Measurements from ENCODE around the gene SYT5. TPM values are rescaled to one million over a fixed set of nuclear protein-coding genes. Genes with fewer than 3 reads are reported as not detected.

The SYT5 gene
- polyA plus RNA-seq, 3 donors = not detected

DNA sequence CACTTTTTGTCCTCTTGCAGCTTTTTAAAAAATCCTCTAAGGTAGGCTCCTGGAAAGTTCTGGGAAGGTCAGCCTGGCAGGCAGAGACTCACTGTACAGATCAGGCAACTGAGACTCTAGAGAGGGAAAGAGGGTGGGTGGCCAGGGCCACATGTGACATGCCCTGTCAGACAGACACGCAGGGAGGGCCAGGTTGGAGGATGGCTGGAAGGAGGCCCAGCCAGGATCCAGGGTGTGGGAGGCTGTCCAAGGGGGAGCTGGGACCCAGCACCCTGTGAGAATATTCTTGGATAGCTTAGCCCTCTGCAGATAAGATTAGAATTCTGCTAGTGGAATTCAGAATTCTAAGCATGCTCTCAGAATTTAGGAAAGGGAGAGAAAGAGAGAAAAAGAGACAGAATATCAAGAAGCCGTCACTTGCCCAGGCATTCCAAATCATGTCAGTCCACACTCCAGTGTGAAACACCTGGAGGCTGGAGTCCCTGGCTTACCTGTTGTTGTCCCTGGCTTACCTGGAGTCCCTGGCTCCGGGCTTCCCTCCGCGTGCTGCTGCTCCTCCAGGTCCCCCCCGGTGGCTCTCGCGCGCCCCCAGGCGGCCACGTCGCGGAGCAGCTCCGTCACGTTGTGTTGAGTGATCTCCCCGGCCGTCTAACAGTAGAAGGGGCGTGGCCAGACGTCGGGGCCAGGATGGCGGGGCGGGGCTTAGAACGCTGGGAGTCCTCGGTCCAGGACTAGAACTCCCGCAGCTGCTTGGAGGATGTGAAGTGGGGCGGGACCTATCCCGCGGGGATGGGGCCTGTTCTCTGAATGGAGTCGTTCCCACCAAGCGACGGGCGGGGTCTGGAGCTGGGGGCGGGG is 19.7 kb downstream of the SYT5 start:
- Mint-ChIP-seq H3K27ac (peak overlapping the region in 2 of 7 donors; percentile 35 to 49), H3K9me3 (peaks cover 3 to 21% (median 15%) of the 10 kb centered on the region in 7 donors), H3K36me3 (peaks cover 2 to 6% of the 10 kb centered on the region in 2 donors), H3K27me3 (ENCODE audit: low read depth in 3 of 3) (peaks cover 65 to 93% (median 88%) of the 10 kb centered on the region in 3 donors), H3K4me3 (peak overlapping the region in 1 of 2 donors; percentile 73), H3K4me1 (peaks cover 7% of the 10 kb centered on the region)
- H3K4me3 ChIP-seq (replicated peaks in 1 of 3; ENCODE audit: low read depth in 2 of 3, low read length in 3 of 3) = no peak overlapping the region
- H4K20me1 ChIP-seq (ENCODE audit: insufficient read depth, low read length) = no peaks in the 10 kb centered on the region
- whole genome bisulfite sequencing (ENCODE audit: insufficient coverage) = 4% methylated on average over 28 of the region's 33 CpGs
- peaks cover 16 to 79% of the 10 kb centered on the region in 2 donors for H3K27me3 ChIP-seq (ENCODE audit: control insufficient read depth in 2 of 2, insufficient read depth in 2 of 2, low read length in 2 of 2)
- no peaks in the 10 kb centered on the region for H3K79me2 ChIP-seq (ENCODE audit: insufficient read depth, low read length)
- no peak overlapping the region for H3K9ac ChIP-seq (ENCODE audit: insufficient read depth, low read length, poor library complexity, severe bottlenecking)
- H3K27ac ChIP-seq (ENCODE audit: low read depth in 1 of 2, low read length in 2 of 2) = no peak overlapping the region
- H3K36me3 ChIP-seq (replicated peaks in 1 of 2; ENCODE audit: control insufficient read depth in 1 of 2, insufficient read depth in 2 of 2, low read length in 2 of 2) = no peaks in the 10 kb centered on the region
- intact Hi-C loops (cut with micrococcal nuclease) = loop anchor here in 1 of 2 donors (10.0 kb wide), 1 partner anchor 76 kb away; no protein-coding TSS in a partner anchor
- peaks cover 5 to 17% of the 10 kb centered on the region in 2 donors for H3K4me1 ChIP-seq (ENCODE audit: control insufficient read depth in 1 of 2, insufficient read depth in 2 of 2, low read length in 2 of 2)
- TF ChIP-seq, protein P1, sequence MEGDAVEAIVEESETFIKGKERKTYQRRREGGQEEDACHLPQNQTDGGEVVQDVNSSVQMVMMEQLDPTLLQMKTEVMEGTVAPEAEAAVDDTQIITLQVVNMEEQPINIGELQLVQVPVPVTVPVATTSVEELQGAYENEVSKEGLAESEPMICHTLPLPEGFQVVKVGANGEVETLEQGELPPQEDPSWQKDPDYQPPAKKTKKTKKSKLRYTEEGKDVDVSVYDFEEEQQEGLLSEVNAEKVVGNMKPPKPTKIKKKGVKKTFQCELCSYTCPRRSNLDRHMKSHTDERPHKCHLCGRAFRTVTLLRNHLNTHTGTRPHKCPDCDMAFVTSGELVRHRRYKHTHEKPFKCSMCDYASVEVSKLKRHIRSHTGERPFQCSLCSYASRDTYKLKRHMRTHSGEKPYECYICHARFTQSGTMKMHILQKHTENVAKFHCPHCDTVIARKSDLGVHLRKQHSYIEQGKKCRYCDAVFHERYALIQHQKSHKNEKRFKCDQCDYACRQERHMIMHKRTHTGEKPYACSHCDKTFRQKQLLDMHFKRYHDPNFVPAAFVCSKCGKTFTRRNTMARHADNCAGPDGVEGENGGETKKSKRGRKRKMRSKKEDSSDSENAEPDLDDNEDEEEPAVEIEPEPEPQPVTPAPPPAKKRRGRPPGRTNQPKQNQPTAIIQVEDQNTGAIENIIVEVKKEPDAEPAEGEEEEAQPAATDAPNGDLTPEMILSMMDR (IDR thresholded peaks at IDR 0.05) = peak; percentile 88
- peaks cover 4 to 8% of the 10 kb centered on the region in 2 donors for H3K9me3 ChIP-seq (replicated peaks in 1 of 2; ENCODE audit: control insufficient read depth in 1 of 2, insufficient read depth in 1 of 2, low read length in 2 of 2)
- H3K4me2 ChIP-seq (replicated peaks; ENCODE audit: extremely low read depth, low read length, poor library complexity, severe bottlenecking) = no peak overlapping the region
- DNase-seq = peak; percentile 74 to 81 (median 76)
- H2AFZ ChIP-seq (ENCODE audit: insufficient read depth, low read depth, low read length, poor library complexity, severe bottlenecking) = no peak overlapping the region

DNA sequence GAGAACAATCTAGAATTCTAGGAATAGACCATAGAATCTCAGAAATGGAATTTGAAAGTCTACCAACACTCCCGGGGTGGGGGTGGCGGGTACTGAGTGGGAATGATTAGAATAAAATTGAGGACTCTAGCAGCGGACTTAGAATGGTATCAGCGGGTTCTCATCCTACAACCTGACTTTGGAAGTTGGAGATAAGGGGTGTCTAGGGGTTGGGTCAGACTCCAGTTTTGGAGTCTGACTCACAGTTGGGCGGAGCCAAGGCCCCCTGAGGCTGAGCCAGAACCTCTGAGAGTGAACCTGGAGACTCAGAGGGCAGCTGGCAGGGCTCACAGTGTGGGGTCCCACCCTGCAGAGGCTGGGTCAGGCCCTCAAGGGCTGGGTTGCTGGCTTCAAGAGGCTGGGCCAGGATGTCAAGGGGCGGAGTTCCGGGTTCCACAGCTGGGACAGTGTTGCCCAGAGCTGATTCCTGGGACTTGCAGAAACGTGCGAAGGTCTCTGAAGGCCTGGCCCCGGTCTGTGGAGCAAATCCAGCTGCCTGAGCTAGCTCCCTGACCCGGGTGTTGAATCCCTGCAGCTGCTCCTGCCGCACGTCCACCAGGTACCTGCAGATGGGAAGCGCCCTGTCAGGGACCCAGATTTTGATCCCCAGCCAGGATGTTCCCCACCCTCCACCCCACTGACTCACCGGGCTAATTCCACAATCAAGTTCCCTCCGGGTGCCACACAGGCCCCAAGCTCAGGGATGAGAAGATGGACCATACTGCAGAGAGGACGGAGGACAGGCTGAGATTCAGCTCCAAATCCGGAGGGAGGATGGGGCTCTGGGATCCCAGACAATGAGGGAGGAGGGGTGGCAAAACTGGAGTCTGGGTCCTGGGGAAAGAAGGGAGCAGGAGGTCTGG is 21.0 kb downstream of the SYT5 start:
- H3K27me3 Mint-ChIP-seq (ENCODE audit: low read depth in 3 of 3) = peaks cover 67 to 89% (median 84%) of the 10 kb centered on the region in 3 donors
- H3K4me1 Mint-ChIP-seq = peaks cover 7% of the 10 kb centered on the region
- no peak for DNase-seq

More for the DNA sequence above, 21.0 kb downstream of the SYT5 start:
- H3K9me3 ChIP-seq (replicated peaks in 1 of 2; ENCODE audit: control insufficient read depth in 1 of 2, insufficient read depth in 1 of 2, low read length in 2 of 2) = peaks cover 4 to 8% of the 10 kb centered on the region in 2 donors
- H2AFZ ChIP-seq (ENCODE audit: insufficient read depth, low read depth, low read length, poor library complexity, severe bottlenecking) = no peak overlapping the region
- H3K27ac ChIP-seq (ENCODE audit: low read depth in 1 of 2, low read length in 2 of 2) = no peak overlapping the region
- H3K4me2 ChIP-seq (replicated peaks; ENCODE audit: extremely low read depth, low read length, poor library complexity, severe bottlenecking) = no peak overlapping the region
- TF ChIP-seq, protein P1 (IDR thresholded peaks at IDR 0.05) = no peak
- H3K27me3 ChIP-seq (ENCODE audit: control insufficient read depth in 2 of 2, insufficient read depth in 2 of 2, low read length in 2 of 2) = peaks cover 14 to 75% of the 10 kb centered on the region in 2 donors
- no peaks in the 10 kb centered on the region for H3K79me2 ChIP-seq (ENCODE audit: insufficient read depth, low read length)
- intact Hi-C loops (cut with micrococcal nuclease) = no loop called here
- Mint-ChIP-seq H3K27ac (peak overlapping the region in 1 of 7 donors; percentile 82), H3K9me3 (peaks cover 3 to 21% (median 15%) of the 10 kb centered on the region in 7 donors), H3K4me3 (peak overlapping the region in 1 of 2 donors; percentile 73), H3K36me3 (peaks cover 2 to 6% of the 10 kb centered on the region in 2 donors)
- no peak overlapping the region for H3K4me3 ChIP-seq (replicated peaks in 1 of 3; ENCODE audit: low read depth in 2 of 3, low read length in 3 of 3)
- no peaks in the 10 kb centered on the region for H4K20me1 ChIP-seq (ENCODE audit: insufficient read depth, low read length)
- no peaks in the 10 kb centered on the region for H3K36me3 ChIP-seq (replicated peaks in 1 of 2; ENCODE audit: control insufficient read depth in 1 of 2, insufficient read depth in 2 of 2, low read length in 2 of 2)
- H3K4me1 ChIP-seq (ENCODE audit: control insufficient read depth in 1 of 2, insufficient read depth in 2 of 2, low read length in 2 of 2) = peaks cover 5 to 17% of the 10 kb centered on the region in 2 donors
- no peak overlapping the region for H3K9ac ChIP-seq (ENCODE audit: insufficient read depth, low read length, poor library complexity, severe bottlenecking)
- WGBS (ENCODE audit: insufficient coverage) = 82% methylated on average over 14 of the region's 18 CpGs
